MM.1S (cell line): ENCODE measurements around the gene RBM4.

Experiments used
- DNase-seq: peaks from one replicate; pipeline ENCODE4 v3.0.0-alpha.2; 2015
- H2AFZ ChIP-seq: fragments of 300-600 bp; sonication (generic); 2 replicates; pipeline ENCODE4 v1.6.0; 2016; ENCODE audit warnings: antibody characterized with exemption, low read length
- H3F3A ChIP-seq: fragments of 300-600 bp; sonication (generic); 2 replicates; pipeline ENCODE4 v1.6.1; 2016; ENCODE audit warnings: mild to moderate bottlenecking, antibody characterized with exemption, low read length, moderate library complexity, mixed read lengths; ENCODE audit not compliant: insufficient read depth
- H3K27ac ChIP-seq: fragments of 300-600 bp; sonication (generic); 2 replicates; pipeline ENCODE4 v1.5.1; 2016; ENCODE audit warnings: mild to moderate bottlenecking, low read length
- H3K27me3 ChIP-seq: fragments of 300-600 bp; sonication (generic); replicated peaks from 2 replicates; pipeline ENCODE4 v1.6.0; 2016; ENCODE audit warnings: low read length; ENCODE audit not compliant: insufficient read depth
- H3K36me3 ChIP-seq: fragments of 300-600 bp; sonication (generic); replicated peaks from 2 replicates; pipeline ENCODE4 v1.6.1; 2016; ENCODE audit warnings: mild to moderate bottlenecking, low read length, mixed read lengths; ENCODE audit not compliant: insufficient read depth
- H3K4me1 ChIP-seq: fragments of 300-600 bp; sonication (generic); 2 replicates; pipeline ENCODE4 v1.6.1; 2016; ENCODE audit warnings: low read length, mixed read lengths
- H3K4me2 ChIP-seq: fragments of 300-600 bp; sonication (generic); 2 replicates; pipeline ENCODE4 v1.6.0; 2016; ENCODE audit warnings: low read depth, low read length
- H3K4me3 ChIP-seq: fragments of 300-600 bp; sonication (generic); 2 replicates; pipeline ENCODE4 v1.5.1; 2016; ENCODE audit warnings: low read length, mixed read lengths
- H3K79me2 ChIP-seq: fragments of 300-600 bp; sonication (generic); 2 replicates; pipeline ENCODE4 v1.6.1; 2016; ENCODE audit warnings: mixed run types, low read length, mixed read lengths
- H3K9ac ChIP-seq: fragments of 300-600 bp; sonication (generic); 2 replicates; pipeline ENCODE4 v1.6.1; 2016; ENCODE audit warnings: low read length, mixed read lengths
- H3K9me2 ChIP-seq: fragments of 300-600 bp; sonication (generic); replicated peaks from 2 replicates; pipeline ENCODE4 v1.6.1; 2016; ENCODE audit warnings: mild to moderate bottlenecking, low read length, mixed read lengths; ENCODE audit not compliant: insufficient read depth
- H3K9me3 ChIP-seq: fragments of 300-600 bp; sonication (generic); replicated peaks from 2 replicates; pipeline ENCODE4 v1.6.1; 2016; ENCODE audit warnings: mild to moderate bottlenecking, low read length, mixed read lengths; ENCODE audit not compliant: insufficient read depth
- H4K20me1 ChIP-seq: fragments of 300-600 bp; sonication (generic); 2 replicates; pipeline ENCODE4 v1.6.1; 2016; ENCODE audit warnings: mild to moderate bottlenecking, low read length, moderate library complexity, mixed read lengths; ENCODE audit not compliant: insufficient read depth
- CTCF ChIP-seq: fragments of 300-600 bp; sonication (generic); IDR thresholded peaks from 2 replicates; pipeline ENCODE4 v1.5.1; 2016; ENCODE audit warnings: antibody characterized with exemption, low read length, mixed read lengths
- EZH2 ChIP-seq: fragments of 300-600 bp; sonication (generic); optimal IDR thresholded peaks from 2 replicates; pipeline ENCODE3; 2017; ENCODE audit warnings: low read depth, mild to moderate bottlenecking, antibody characterized with exemption, low read length, mixed read lengths
- EZH2phosphoT487 ChIP-seq: fragments of 300-600 bp; sonication (generic); IDR thresholded peaks from 2 replicates; pipeline ENCODE4 v1.6.1; 2018; ENCODE audit warnings: antibody characterized with exemption, low read length

RBM4 gene

GRCh38 chr11:66593650-66594049, 44.9 kb upstream of the RBM4 start:
- no peak overlapping the region for H3K27ac ChIP-seq
- H3K9me2 ChIP-seq: no peaks in the 10 kb centered on the region
- DNase-seq: no peak
- TF ChIP-seq CTCF: no peak
- H3K9me3 ChIP-seq: no peaks in the 10 kb centered on the region
- H4K20me1 ChIP-seq: no peaks in the 10 kb centered on the region
- H3K9ac ChIP-seq: peak overlapping the region; percentile 74; the same call in 1 of the 2 replicates
- peaks cover 15% of the 10 kb centered on the region; the same call in 1 of the 2 replicates for H3K27me3 ChIP-seq
- peak overlapping the region; percentile 92 for H3K4me2 ChIP-seq
- peak overlapping the region; percentile 82 for H3K4me3 ChIP-seq
- H2AFZ ChIP-seq: peak overlapping the region; percentile 95
- H3F3A ChIP-seq: no peaks in the 10 kb centered on the region
- no peaks in the 10 kb centered on the region for H3K36me3 ChIP-seq
- H3K79me2 ChIP-seq: peaks cover 8% of the 10 kb centered on the region; the same call in 1 of the 2 replicates
- peaks cover 3% of the 10 kb centered on the region; the same call in 1 of the 2 replicates for H3K4me1 ChIP-seq

- Histone ChIP-seq H3F3A (no peaks in the 10 kb centered on the region), H3K27ac (no peak overlapping the region), H3K9me3 (no peaks in the 10 kb centered on the region), H3K4me2 (no peak overlapping the region), H3K4me1 (peaks cover 3% of the 10 kb centered on the region; the same call in 1 of the 2 replicates), H3K9ac (no peak overlapping the region), H3K9me2 (no peaks in the 10 kb centered on the region), H3K36me3 (no peaks in the 10 kb centered on the region), H4K20me1 (no peaks in the 10 kb centered on the region), H3K4me3 (no peak overlapping the region), H3K27me3 (peaks cover 9% of the 10 kb centered on the region; the same call in 1 of the 2 replicates), H2AFZ (no peak overlapping the region), H3K79me2 (peaks cover 8% of the 10 kb centered on the region; the same call in 1 of the 2 replicates)
- DNase-seq: no peak
- TF ChIP-seq CTCF (no peak), EZH2phosphoT487 (no peak), EZH2 (no peak)
These were observed 43.1 kb upstream of the RBM4 start for GRCh38 chr11:66595245-66595904.

GRCh38 chr11:66598993-66599392, 39.5 kb upstream of the RBM4 start:
- no peak overlapping the region for H3K4me2 ChIP-seq
- no peaks in the 10 kb centered on the region for H3K9me2 ChIP-seq
- H3K36me3 ChIP-seq: no peaks in the 10 kb centered on the region
- no peak for TF ChIP-seq EZH2
- TF ChIP-seq CTCF: no peak
- TF ChIP-seq EZH2phosphoT487: no peak
- H3F3A ChIP-seq: no peaks in the 10 kb centered on the region
- H2AFZ ChIP-seq: no peak overlapping the region
- H3K9ac ChIP-seq: no peak overlapping the region
- no peaks in the 10 kb centered on the region for H3K4me1 ChIP-seq
- H3K79me2 ChIP-seq: no peaks in the 10 kb centered on the region
- H3K27ac ChIP-seq: no peak overlapping the region
- no peaks in the 10 kb centered on the region for H3K27me3 ChIP-seq
- no peak for DNase-seq
- no peaks in the 10 kb centered on the region for H4K20me1 ChIP-seq
- no peak overlapping the region for H3K4me3 ChIP-seq
- no peaks in the 10 kb centered on the region for H3K9me3 ChIP-seq
